Left ventricle myocardium inferior (tissue), 1 donor: ENCODE data around the gene NFKB1. TPM values are rescaled to one million over a fixed set of nuclear protein-coding genes. Genes with fewer than 3 reads are reported as not detected.

Source experiments
- DNase-seq: peaks from one replicate; pipeline ENCODE4 v3.0.0-alpha.2; 2020
- H3K27ac ChIP-seq: fragments of 200-600 bp; replicated peaks from 2 replicates; pipeline ENCODE4 v1.8.0; 2021
- H3K27me3 ChIP-seq: fragments of 200-600 bp; 2 replicates; pipeline ENCODE4 v1.8.0; 2021; ENCODE audit warnings: low read depth
- H3K36me3 ChIP-seq: fragments of 200-600 bp; 2 replicates; pipeline ENCODE4 v1.8.0; 2021
- H3K4me1 ChIP-seq: fragments of 200-600 bp; 2 replicates; pipeline ENCODE4 v1.8.0; 2021
- H3K4me3 ChIP-seq: fragments of 200-600 bp; 2 replicates; pipeline ENCODE4 v1.8.0; 2021; ENCODE audit warnings: mild to moderate bottlenecking, moderate library complexity
- H3K9me3 ChIP-seq: fragments of 200-600 bp; replicated peaks from 2 replicates; pipeline ENCODE4 v1.8.0; 2021
- CTCF ChIP-seq: fragments of 200-600 bp; IDR thresholded peaks from 2 replicates; pipeline ENCODE4 v1.8.0; 2021; ENCODE audit warnings: antibody characterized with exemption, mild to moderate bottlenecking, borderline replicate concordance
- intact Hi-C: fragments of 100-400 bp; cut with micrococcal nuclease; formaldehyde crosslinking; loops from one replicate; pipeline ENCODE4 v1.11.0; 2022
- total RNA-seq: library from RNA; stranded (reverse); fragmentation: NEBNext Ultra II Directional; extraction: Animal tissue kit (Norgen Biotek cat#: 25700); gene quantifications from one replicate; pipeline ENCODE4 v1.2.1, GENCODE V29; 2021
- donor health status: DM: no; HTN: yes; CAD: no; lungs with severe emphysema.

The NFKB1 gene
- total RNA-seq, 1 donor from 2014 or later = 18.0 TPM

GRCh38 chr4:102584091-102584490, 82.9 kb downstream of the NFKB1 start:
- H3K9me3 ChIP-seq = no peaks in the 10 kb centered on the region
- no peak for DNase-seq
- intact Hi-C loops = no loop called here
- H3K36me3 ChIP-seq = peaks cover 74% of the 10 kb centered on the region
- no peak for TF ChIP-seq CTCF
- no peaks in the 10 kb centered on the region for H3K4me1 ChIP-seq
- H3K4me3 ChIP-seq = no peak overlapping the region
- H3K27ac ChIP-seq = no peak overlapping the region
- no peaks in the 10 kb centered on the region for H3K27me3 ChIP-seq

GRCh38 chr4:102585329-102585728, 84.2 kb downstream of the NFKB1 start:
- no peak overlapping the region for H3K4me3 ChIP-seq
- H3K4me1 ChIP-seq = no peaks in the 10 kb centered on the region
- H3K9me3 ChIP-seq = no peaks in the 10 kb centered on the region
- DNase-seq = no peak
- no peaks in the 10 kb centered on the region for H3K27me3 ChIP-seq
- no peak overlapping the region for H3K27ac ChIP-seq
- H3K36me3 ChIP-seq = peaks cover 71% of the 10 kb centered on the region
- TF ChIP-seq CTCF = no peak
- intact Hi-C loops = no loop called here

DNA sequence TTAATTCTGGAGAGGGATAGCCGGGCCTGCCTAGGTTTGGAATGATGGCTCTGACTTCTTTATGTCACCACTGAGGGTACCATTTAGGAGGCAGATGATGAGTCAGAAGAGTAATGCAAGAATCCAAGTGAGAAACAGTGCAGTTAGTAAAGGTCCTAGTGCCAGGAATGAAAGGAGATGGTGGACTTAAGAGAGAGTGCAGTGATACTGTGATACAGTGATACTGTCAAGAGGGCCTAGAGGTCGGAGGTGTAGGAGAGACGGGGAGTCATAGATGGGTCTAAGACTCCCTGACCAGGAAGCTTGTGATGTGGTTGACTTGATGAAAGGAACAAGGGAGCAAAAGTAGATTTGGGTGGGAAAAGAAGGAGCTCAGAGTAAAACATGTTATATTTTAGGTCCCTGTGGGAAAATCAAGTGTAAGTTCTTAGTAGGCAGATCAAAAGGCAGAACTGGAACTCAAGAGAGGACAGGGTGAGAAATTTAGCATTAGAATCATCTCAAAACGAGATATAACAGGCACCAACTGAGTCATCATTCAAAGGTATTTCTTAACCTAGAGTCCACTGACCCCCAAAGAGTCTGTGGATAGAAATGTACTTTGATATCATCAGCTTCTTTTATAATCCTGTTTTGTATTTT, 85.0 kb downstream of the NFKB1 start:
- Histone ChIP-seq H3K27me3 (no peaks in the 10 kb centered on the region), H3K4me1 (no peaks in the 10 kb centered on the region), H3K36me3 (peaks cover 71% of the 10 kb centered on the region), H3K9me3 (peaks cover 6% of the 10 kb centered on the region), H3K27ac (no peak overlapping the region), H3K4me3 (no peak overlapping the region)
- TF ChIP-seq CTCF = no peak
- intact Hi-C loops = no loop called here
- DNase-seq = no peak

DNA sequence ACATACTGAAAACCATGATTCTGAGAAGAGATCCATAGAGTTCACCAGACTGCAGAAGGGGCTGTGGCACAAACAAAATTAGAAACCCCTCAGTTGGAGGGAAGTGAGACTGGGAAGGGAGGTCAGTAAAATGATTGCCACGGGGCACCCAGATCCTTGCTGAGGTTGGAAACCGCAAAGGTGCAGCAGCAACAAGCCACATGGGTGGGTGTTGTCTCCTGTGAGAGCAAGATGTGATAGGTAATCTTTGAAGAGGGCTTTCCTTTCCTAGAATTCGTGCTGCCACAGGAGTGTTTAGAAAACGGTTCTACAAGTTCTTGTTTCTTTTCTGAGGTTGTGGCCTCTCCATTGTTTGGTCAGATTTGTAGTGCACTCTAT, 85.5 kb downstream of the NFKB1 start:
- Histone ChIP-seq H3K27ac (no peak overlapping the region), H3K4me3 (no peak overlapping the region), H3K27me3 (no peaks in the 10 kb centered on the region), H3K36me3 (peaks cover 71% of the 10 kb centered on the region), H3K9me3 (peaks cover 11% of the 10 kb centered on the region), H3K4me1 (no peaks in the 10 kb centered on the region)
- no peak for DNase-seq
- no peak for TF ChIP-seq CTCF
- intact Hi-C loops = no loop called here

- H3K36me3 ChIP-seq = peaks cover 62% of the 10 kb centered on the region
- H3K27me3 ChIP-seq = no peaks in the 10 kb centered on the region
- no peaks in the 10 kb centered on the region for H3K4me1 ChIP-seq
- no peak overlapping the region for H3K4me3 ChIP-seq
- DNase-seq = no peak
- peaks cover 13% of the 10 kb centered on the region for H3K9me3 ChIP-seq
- no peak overlapping the region for H3K27ac ChIP-seq
- intact Hi-C loops = loop anchor here (10.0 kb wide), 1 partner anchor 85 kb away; the partner anchor contains the start of gene NFKB1
- no peak for TF ChIP-seq CTCF
Observed at GRCh38 chr4:102589743-102590142, 88.6 kb downstream of the NFKB1 start.
